Islet of Langerhans (tissue), 1 donor: Measurements from ENCODE around the gene UBASH3A.
"Not testable (repeated sequence)": the region's sequence is repeated elsewhere in the genome, so short reads cannot be mapped to it uniquely, and the experiment has no call there.

ENCODE experiments used
- FAIRE-seq: peaks from one replicate; lab custom pipeline; 2011; peaks lifted over from hg19 to GRCh38; lab: Jason Lieb, UNC

Gene UBASH3A

GRCh38 chr21:42390696-42391095 lies 13.0 kb upstream of the UBASH3A start:
- no peak for FAIRE-seq

- FAIRE-seq = no peak
These were observed 12.4 kb upstream of the UBASH3A start for GRCh38 chr21:42391297-42391696.

GRCh38 chr21:42392731-42393442 lies 10.8 kb upstream of the UBASH3A start:
- no peak for FAIRE-seq

DNA sequence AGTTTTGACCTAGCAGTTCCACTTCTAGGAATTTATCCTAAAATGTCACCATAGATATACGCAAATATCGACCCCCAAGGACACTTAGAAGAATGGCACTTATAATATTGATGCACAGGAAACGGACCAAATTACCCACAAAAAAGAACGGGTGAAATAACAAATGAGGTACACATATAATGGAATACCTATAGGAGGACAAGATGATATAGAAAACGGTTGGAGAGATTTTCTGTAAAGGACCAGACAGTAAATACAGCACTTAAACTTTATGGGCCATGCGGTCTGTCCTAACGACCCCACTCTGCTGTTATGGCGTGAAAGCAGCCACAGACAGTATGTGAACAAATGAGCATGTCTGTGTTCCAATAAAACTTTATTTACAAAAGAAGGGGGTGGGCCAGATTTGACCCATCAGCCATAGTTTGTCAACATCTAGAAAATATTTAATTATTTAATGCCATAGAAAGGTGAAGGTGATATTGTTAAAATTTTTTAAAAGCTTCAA lies 10.2 kb upstream of the UBASH3A start:
- FAIRE-seq = no peak

DNA sequence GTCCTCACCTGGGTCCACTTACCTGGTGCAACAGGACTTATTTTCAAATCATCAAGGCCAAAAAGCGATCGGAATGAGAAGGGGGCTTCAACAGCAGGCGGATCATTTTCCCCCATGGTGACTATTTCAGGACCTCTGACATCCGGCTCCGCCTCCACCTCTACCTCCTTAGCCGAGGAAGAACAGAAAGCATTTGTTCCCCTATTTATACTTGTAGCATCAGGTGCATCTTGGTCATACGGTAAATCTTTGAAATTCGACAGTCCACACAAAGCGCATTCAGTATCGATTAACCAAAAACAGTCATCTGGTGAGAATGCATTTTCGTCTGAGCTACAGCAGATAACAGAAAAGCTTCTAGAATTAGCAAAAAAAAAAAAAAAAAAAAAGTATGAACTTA lies 8.4 kb upstream of the UBASH3A start:
- no peak for FAIRE-seq

- FAIRE-seq = no peak
These were observed 7.6 kb upstream of the UBASH3A start, which contains the start of gene TMPRSS3 for GRCh38 chr21:42395905-42396651. TMPRSS3 (minus strand) TSS chr21:42396052; CDS start chr21:42395417, 635 bp downstream.

DNA sequence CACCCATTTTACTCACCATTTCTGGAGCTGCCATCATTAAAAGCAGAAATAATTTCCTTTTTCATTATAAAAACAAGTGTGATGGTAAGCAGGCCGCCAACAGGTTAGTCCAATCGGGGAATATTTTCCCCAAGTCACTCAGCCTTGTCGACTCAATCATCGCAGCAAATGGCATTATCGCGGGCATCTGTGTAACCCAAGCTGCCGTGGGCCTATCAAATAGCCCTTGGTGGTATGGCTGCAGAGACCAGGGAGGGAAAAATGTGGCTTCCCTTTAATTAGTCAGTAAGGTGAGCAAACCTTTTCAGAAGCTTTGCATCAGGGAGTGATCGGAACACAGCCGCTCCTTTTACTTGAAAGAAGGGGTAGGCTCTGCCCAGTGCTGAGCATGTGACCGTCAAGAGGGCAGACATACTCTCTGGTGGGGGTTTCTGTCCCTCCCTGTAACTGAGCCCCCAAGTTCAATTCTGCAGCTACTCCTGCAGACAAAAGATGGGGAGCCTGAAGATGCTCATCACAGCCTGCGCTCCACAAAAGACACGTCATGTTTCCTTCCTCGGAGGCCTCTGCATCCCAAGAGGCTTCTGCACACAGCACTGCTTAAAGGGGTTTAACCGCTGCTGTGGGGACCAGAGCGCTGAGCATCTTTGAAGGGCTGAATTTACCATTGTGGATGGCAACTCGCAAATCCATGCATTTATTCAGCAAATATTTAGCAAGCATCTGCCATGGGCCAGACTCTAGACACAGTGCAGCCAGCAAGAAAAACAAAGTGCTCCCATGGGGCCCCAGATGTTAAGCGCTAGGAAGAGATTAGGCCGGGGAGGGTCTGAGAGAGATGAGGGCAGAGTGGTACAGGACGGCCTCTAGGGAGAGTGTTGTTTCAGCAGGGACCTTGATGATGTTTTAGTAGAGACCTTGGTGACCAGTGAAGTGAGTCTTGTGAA lies 6.6 kb upstream of the UBASH3A start:
- no peak for FAIRE-seq

- no peak for FAIRE-seq
These were observed 5.8 kb upstream of the UBASH3A start for GRCh38 chr21:42397746-42398394.

DNA sequence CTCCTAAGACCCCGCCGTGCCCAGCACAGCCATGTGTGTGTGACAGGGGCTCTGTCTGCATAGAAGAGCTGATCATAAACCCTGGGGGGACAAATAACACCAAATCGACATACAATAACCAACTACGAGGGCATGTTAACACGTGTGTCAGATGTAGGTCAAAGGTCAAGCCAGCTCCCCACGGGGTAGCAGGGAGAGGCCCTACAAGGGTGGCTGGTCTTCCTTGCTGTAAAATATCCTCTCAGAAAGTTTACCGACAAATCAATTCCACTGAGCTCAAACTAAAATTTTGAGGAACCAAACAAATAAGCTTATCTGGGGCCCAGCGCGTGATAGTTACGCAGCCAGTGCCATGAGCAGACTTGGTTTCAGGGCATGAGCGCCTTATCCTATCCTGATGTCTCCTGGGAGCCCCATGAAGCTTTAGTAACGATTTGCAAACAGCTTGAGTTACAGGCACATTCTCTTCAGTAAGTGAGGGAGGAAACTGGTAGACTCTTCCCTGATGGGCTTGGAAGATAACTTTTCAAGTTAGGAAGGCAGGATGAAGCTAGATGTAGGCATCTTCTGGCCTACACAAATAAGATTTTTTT lies 5.2 kb upstream of the UBASH3A start:
- no peak for FAIRE-seq

- no peak for FAIRE-seq
These were observed 3.2 kb upstream of the UBASH3A start for GRCh38 chr21:42400525-42400924.

DNA sequence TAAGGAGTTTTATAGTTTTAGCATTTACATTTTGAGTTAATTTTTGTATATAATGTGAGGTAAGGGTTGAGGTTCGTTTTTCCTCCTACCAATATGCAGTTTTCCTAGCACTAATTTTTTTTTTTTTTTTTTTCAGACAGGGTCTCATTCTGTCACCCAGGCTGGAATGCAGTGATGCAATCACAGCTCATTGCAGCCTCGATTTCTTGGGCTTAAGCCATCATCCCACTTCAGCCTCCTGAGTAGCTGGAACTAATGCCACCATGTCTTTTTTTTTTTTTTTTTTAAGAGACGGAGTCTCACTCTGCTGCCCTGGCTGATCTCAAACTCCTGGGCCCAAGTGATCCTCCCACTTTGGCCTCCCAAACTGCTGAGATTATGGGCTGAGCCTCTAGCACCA lies 2.5 kb upstream of the UBASH3A start:
- no peak for FAIRE-seq

DNA sequence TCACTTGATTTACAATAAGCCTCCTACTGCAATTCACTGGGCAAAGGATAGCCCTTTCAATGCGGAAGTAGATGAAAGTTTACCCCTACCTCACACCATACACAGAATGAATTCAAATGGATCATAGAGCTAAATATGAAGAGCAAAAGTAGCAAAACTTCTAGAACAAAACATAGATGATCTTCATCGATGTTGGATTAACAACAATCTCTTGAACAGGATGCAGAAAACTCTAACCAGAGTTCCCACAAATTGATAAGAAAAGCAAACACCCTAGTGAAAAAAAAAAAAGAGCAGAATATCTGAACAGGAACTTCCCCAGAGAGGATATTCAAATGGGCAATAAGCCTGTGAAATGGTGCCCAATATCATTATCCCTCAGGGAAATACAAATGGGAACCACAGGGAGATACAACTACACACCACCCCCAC lies 1.9 kb upstream of the UBASH3A start:
- FAIRE-seq = no peak

DNA sequence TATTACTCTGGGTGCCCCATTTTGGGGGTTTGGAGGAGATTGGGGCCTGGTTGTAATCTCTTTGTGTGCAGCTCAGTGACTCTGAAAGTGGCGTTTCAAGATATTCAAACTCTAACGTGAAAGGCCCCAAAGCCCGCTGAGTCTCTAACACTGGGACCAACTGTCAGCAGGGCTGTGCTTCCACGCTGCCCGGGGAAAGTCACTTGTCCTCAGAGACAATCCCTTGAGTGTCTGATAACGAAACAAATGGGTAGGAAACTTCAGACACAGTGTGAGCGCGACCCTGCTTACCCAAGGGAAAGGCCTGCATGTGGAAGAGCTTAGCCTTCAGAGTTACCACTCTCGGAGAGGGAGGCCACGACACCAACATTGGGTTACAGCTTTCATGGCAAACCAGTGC lies 837 bp downstream of the UBASH3A start:
- no peak for FAIRE-seq

- no peak for FAIRE-seq
These were observed 1.6 kb downstream of the UBASH3A start for GRCh38 chr21:42405064-42406013.

DNA sequence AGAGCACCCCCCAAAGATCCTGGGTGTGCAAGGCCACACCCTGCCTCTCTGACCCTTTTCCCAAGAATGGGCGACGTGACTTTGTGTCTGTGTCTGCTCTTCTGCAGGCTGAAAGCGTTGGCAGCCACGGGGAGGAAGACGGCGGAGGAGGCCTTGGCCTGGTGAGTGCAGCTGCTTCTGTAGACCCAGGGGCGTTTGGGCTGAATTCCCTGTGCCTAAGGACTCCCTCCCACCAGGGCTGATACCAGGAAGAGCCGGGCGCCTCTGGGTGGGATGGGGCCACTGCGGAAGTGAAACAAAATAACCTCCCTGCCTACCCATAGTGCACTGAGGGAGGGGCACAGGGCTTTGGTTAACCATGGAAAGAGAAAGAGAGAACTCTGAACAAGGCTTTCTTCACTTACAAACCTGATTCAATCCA lies 2.5 kb downstream of the UBASH3A start:
- no peak for FAIRE-seq

GRCh38 chr21:42406866-42407265 lies 3.2 kb downstream of the UBASH3A start:
- no peak for FAIRE-seq

DNA sequence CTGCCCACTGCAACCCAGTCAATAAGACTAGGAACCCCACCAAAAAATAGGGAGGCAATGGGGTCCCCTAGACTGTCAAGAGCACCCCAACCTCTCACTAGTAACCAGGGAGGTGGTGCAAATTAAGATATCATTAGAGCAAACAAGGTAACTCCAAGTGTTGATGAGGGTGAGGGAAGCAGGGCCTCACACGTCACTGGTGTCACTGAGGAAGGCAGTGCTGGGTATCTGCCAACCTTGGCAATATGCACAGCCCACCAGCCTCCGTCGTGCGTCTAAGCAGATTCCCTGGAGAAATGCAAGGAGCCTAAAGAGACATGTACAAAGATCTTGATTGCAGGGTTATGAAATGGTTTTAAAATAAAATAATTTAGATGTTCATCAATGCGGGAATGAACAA lies 3.8 kb downstream of the UBASH3A start:
- no peak for FAIRE-seq

- not testable (repeated sequence) for FAIRE-seq
These were observed 5.0 kb downstream of the UBASH3A start for GRCh38 chr21:42408718-42409117.

GRCh38 chr21:42409366-42409765 lies 5.7 kb downstream of the UBASH3A start:
- no peak for FAIRE-seq

DNA sequence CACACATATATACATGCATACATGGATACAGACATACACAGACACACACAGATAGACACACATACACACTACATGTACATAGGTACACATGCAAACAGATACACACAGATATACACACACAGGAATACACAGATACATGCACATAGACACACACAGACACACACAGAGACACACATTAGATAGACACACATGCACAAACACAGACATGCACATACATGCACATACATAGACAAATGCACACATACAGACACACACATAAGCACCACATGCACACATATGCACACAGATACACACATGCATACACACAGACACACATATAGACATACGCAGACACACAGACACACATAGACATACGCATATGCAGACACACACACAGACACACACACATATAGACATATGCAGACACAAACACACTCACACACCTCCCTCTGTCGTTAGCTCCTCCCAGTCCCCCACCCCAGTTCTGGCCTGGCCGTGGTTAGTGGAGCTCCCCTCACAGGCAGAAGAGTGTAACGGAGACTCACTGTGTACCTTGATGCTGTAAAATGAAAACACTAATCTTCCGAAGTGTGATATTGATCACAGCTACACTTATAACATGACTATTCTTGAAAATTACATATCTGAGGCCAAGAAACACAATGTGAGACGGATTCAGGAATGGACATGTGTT lies 7.6 kb downstream of the UBASH3A start:
- FAIRE-seq = no peak
